H9 (cell line): Measurements from ENCODE around the gene FBXO41. TPM values are rescaled to one million over a fixed set of nuclear protein-coding genes. Genes with fewer than 3 reads are reported as not detected.

Experiments
- DNase-seq: peaks from one replicate; pipeline ENCODE4 v3.0.0-alpha.2; 2017
- H2AFZ ChIP-seq: one replicate; pipeline ENCODE4 v1.6.1; 2013; ENCODE audit warnings: mild to moderate bottlenecking, low read length, control low read depth, moderate library complexity
- H2AK5ac ChIP-seq: 2 replicates; pipeline ENCODE4 v1.6.1; 2013; ENCODE audit warnings: low read length, control low read depth, mixed read lengths; ENCODE audit not compliant: insufficient read length
- H2BK120ac ChIP-seq: one replicate; pipeline ENCODE4 v1.6.1; 2013; ENCODE audit warnings: low read depth, mild to moderate bottlenecking, low read length, control low read depth, inconsistent platforms; ENCODE audit not compliant: poor library complexity, severe bottlenecking
- H2BK12ac ChIP-seq: 2 replicates; pipeline ENCODE4 v1.6.1; 2013; ENCODE audit warnings: low read length, control low read depth, mixed read lengths, low read depth; ENCODE audit not compliant: insufficient read length
- H2BK15ac ChIP-seq: 2 replicates; pipeline ENCODE4 v1.6.1; 2013; ENCODE audit warnings: low read depth, low read length, control low read depth
- H2BK20ac ChIP-seq: one replicate; pipeline ENCODE4 v1.6.1; 2013; ENCODE audit warnings: low read depth, mild to moderate bottlenecking, low read length, control low read depth, inconsistent platforms; ENCODE audit not compliant: poor library complexity, severe bottlenecking
- H2BK5ac ChIP-seq: 2 replicates; pipeline ENCODE4 v1.6.1; 2013; ENCODE audit warnings: low read length, control low read depth, mixed read lengths; ENCODE audit not compliant: insufficient read length
- H3K14ac ChIP-seq: 2 replicates; pipeline ENCODE4 v1.6.1; 2013; ENCODE audit warnings: low read length, control low read depth; ENCODE audit not compliant: insufficient read depth
- H3K18ac ChIP-seq: 2 replicates; pipeline ENCODE4 v1.6.1; 2013; ENCODE audit warnings: low read depth, mild to moderate bottlenecking, mixed read lengths, low read length, control low read depth; ENCODE audit not compliant: insufficient read length
- H3K23ac ChIP-seq: 2 replicates; pipeline ENCODE4 v1.6.1; 2013; ENCODE audit warnings: low read length, control low read depth, mixed read lengths, low read depth; ENCODE audit not compliant: insufficient read length
- H3K23me2 ChIP-seq: 2 replicates; pipeline ENCODE4 v1.6.1; 2013; ENCODE audit warnings: low read depth, mild to moderate bottlenecking, mixed read lengths, low read length, control low read depth; ENCODE audit not compliant: insufficient read length, poor library complexity, severe bottlenecking
- H3K27ac ChIP-seq: 2 replicates; pipeline ENCODE4 v1.5.1; 2013; ENCODE audit warnings: low read length, control low read depth, mixed read lengths, low read depth; ENCODE audit not compliant: insufficient read length
- H3K27me3 ChIP-seq: 2 replicates; pipeline ENCODE4 v1.6.1; 2013; ENCODE audit warnings: low read length, control low read depth, inconsistent platforms; ENCODE audit not compliant: insufficient read depth
- H3K4ac ChIP-seq: 2 replicates; pipeline ENCODE4 v1.6.1; 2013; ENCODE audit warnings: low read depth, mild to moderate bottlenecking, control low read depth, inconsistent platforms, low read length, moderate library complexity
- H3K4me1 ChIP-seq: 2 replicates; pipeline ENCODE4 v1.6.1; 2013; ENCODE audit warnings: low read length, control low read depth, inconsistent platforms; ENCODE audit not compliant: insufficient read depth
- H3K4me2 ChIP-seq: 2 replicates; pipeline ENCODE4 v1.6.1; 2013; ENCODE audit warnings: low read length, control low read depth, mixed read lengths; ENCODE audit not compliant: insufficient read length, insufficient read depth
- H3K56ac ChIP-seq: 2 replicates; pipeline ENCODE4 v1.6.1; 2013; ENCODE audit warnings: low read depth, mild to moderate bottlenecking, mixed read lengths, low read length, control low read depth; ENCODE audit not compliant: insufficient read length
- H3K79me1 ChIP-seq: 2 replicates; pipeline ENCODE4 v1.6.1; 2013; ENCODE audit warnings: low read depth, mild to moderate bottlenecking, moderate library complexity, low read length, control low read depth, inconsistent platforms; ENCODE audit not compliant: insufficient read depth, poor library complexity, severe bottlenecking
- H3K79me2 ChIP-seq: 2 replicates; pipeline ENCODE4 v1.6.1; 2013; ENCODE audit warnings: low read length, control low read depth, inconsistent platforms; ENCODE audit not compliant: insufficient read depth
- H3K9ac ChIP-seq: 2 replicates; pipeline ENCODE4 v1.6.1; 2013; ENCODE audit warnings: low read length, control low read depth, mixed read lengths; ENCODE audit not compliant: insufficient read length; ENCODE audit errors: extremely low read depth
- H3K9me3 ChIP-seq: one replicate; pipeline ENCODE4 v1.6.1; 2013; ENCODE audit warnings: low read depth, low read length, inconsistent platforms; ENCODE audit not compliant: control insufficient read depth
- H3T11ph ChIP-seq: one replicate; pipeline ENCODE4 v1.6.1; 2013; ENCODE audit warnings: mild to moderate bottlenecking, low read length, control low read depth, inconsistent platforms
- H4K20me1 ChIP-seq: one replicate; pipeline ENCODE4 v1.6.1; 2013; ENCODE audit not compliant: control insufficient read depth, insufficient read length, insufficient read depth
- H4K5ac ChIP-seq: 2 replicates; pipeline ENCODE4 v1.6.1; 2013; ENCODE audit warnings: low read depth, mild to moderate bottlenecking, mixed read lengths, low read length, control low read depth; ENCODE audit not compliant: insufficient read length
- H4K8ac ChIP-seq: replicated peaks from 2 replicates; pipeline ENCODE4 v1.6.1; 2013; ENCODE audit warnings: low read length, control low read depth, mixed read lengths, low read depth; ENCODE audit not compliant: insufficient read length
- H4K91ac ChIP-seq: 2 replicates; pipeline ENCODE4 v1.6.1; 2013; ENCODE audit warnings: low read depth, mild to moderate bottlenecking, moderate library complexity, mixed read lengths, low read length, control low read depth; ENCODE audit not compliant: insufficient read length
- H3K27ac Mint-ChIP-seq, 3 experiments: 2 replicates in 2 of 3; 3 replicates in 1 of 3; pipeline ENCODE4 v1.8.0; 2020 to 2021; ENCODE audit warnings: mixed read lengths in 3 of 3, mild to moderate bottlenecking in 1 of 3, moderate library complexity in 1 of 3
- H3K27me3 Mint-ChIP-seq: 2 replicates; pipeline ENCODE4 v1.8.0; 2021; ENCODE audit warnings: low read depth, mild to moderate bottlenecking, moderate library complexity, mixed read lengths
- H3K36me3 Mint-ChIP-seq, 3 experiments: 2 replicates in 2 of 3; 3 replicates in 1 of 3; pipeline ENCODE4 v1.8.0; 2020 to 2021; ENCODE audit warnings: low read depth in 3 of 3, mixed read lengths in 3 of 3; ENCODE audit not compliant: insufficient read depth in 1 of 3
- H3K4me1 Mint-ChIP-seq, 2 experiments: 2 replicates each; pipeline ENCODE4 v1.8.0; 2020; ENCODE audit warnings: mixed read lengths in 2 of 2
- H3K4me3 Mint-ChIP-seq, 2 experiments: 2 replicates in 1 of 2; 3 replicates in 1 of 2; pipeline ENCODE4 v1.8.0; 2020 to 2021; ENCODE audit warnings: mild to moderate bottlenecking in 2 of 2, mixed read lengths in 2 of 2, moderate library complexity in 1 of 2
- H3K9me3 Mint-ChIP-seq, 2 experiments: 2 replicates in 1 of 2; 3 replicates in 1 of 2; pipeline ENCODE4 v1.8.0; 2020; ENCODE audit warnings: mild to moderate bottlenecking in 2 of 2, mixed read lengths in 2 of 2, moderate library complexity in 1 of 2
- CTCF ChIP-seq: fragments of 200-600 bp; sonication (generic); conservative IDR thresholded peaks from 3 replicates; pipeline ENCODE4 v1.8.0; 2021; ENCODE audit warnings: antibody characterized with exemption, mild to moderate bottlenecking
- WGBS: extraction: QIAGEN DNeasy Blood & Tissue Kit; methylation state at CpG from one replicate; pipeline ENCODE4 v1.1.7; 2013; ENCODE audit warnings: missing lambda C conversion rate, low lambda C conversion rate, mixed read lengths; ENCODE audit not compliant: insufficient read length; ENCODE audit errors: extremely low coverage; 5-methylcytosine and 5-hydroxymethylcytosine counted together
- total RNA-seq: library from RNA; stranded (reverse); gene quantifications from 2 replicates; pipeline ENCODE4 v1.2.1, GENCODE V29; 2021

FBXO41 gene
- total RNA-seq, 1 experiment from 2014 or later = 16.2 TPM

GRCh38 chr2:73243884-73244570 lies 40.3 kb downstream of the FBXO41 start:
- H3K27me3 Mint-ChIP-seq = no peaks in the 10 kb centered on the region
- Histone ChIP-seq H2BK15ac (no peak overlapping the region), H2AK5ac (no peak overlapping the region), H3K79me2 (peaks cover 3% of the 10 kb centered on the region), H4K20me1 (no peaks in the 10 kb centered on the region), H3K9me3 (no peaks in the 10 kb centered on the region), H3K79me1 (no peaks in the 10 kb centered on the region), H3K14ac (no peak overlapping the region), H2BK12ac (no peak overlapping the region), H3K23me2 (no peaks in the 10 kb centered on the region), H3T11ph (no peak overlapping the region), H3K4me2 (no peak overlapping the region), H3K4me1 (no peaks in the 10 kb centered on the region), H4K5ac (no peak overlapping the region), H3K27ac (no peak overlapping the region), H3K18ac (no peak overlapping the region), H3K9ac (no peak overlapping the region), H2BK120ac (no peak overlapping the region), H3K27me3 (no peaks in the 10 kb centered on the region), H4K91ac (no peak overlapping the region), H3K4ac (no peak overlapping the region), H2AFZ (no peak overlapping the region), H3K23ac (no peak overlapping the region), H2BK5ac (no peak overlapping the region), H2BK20ac (no peak overlapping the region), H4K8ac (no peak overlapping the region), H3K56ac (no peak overlapping the region)
- TF ChIP-seq CTCF = no peak
- H3K4me1 Mint-ChIP-seq = peaks cover 0 to 3% of the 10 kb centered on the region in 2 experiments; a peak in 1 of 4 replicates
- H3K36me3 Mint-ChIP-seq = peaks cover 44 to 92% (median 90%) of the 10 kb centered on the region in 3 experiments
- no peaks in the 10 kb centered on the region for H3K9me3 Mint-ChIP-seq
- no CpG with 5 or more reads among the region's 5 CpGs for WGBS
- no peak overlapping the region for H3K4me3 Mint-ChIP-seq
- no peak overlapping the region; a peak in 1 of 7 replicates for H3K27ac Mint-ChIP-seq
- DNase-seq = no peak
